Colonic mucosa (tissue), 4 donors: Measurements from ENCODE around the gene RBM17. TPM values are rescaled to one million over a fixed set of nuclear protein-coding genes. Genes with fewer than 3 reads are reported as not detected.
A peak's percentile ranks its signal among the peaks of the same experiment; 100 is the strongest.
"Not testable (repeated sequence)": the region's sequence is repeated elsewhere in the genome, so short reads cannot be mapped to it uniquely, and the experiment has no call there.

ENCODE experiments used
- DNase-seq: peaks from one replicate; pipeline ENCODE4 v3.0.0-alpha.2; 2020
- H3K27ac ChIP-seq: fragments of 200-600 bp; one replicate; pipeline ENCODE4 v1.8.0; 2021
- H3K27me3 ChIP-seq: fragments of 200-600 bp; one replicate; pipeline ENCODE4 v1.8.0; 2021
- H3K36me3 ChIP-seq: fragments of 200-600 bp; one replicate; pipeline ENCODE4 v1.8.0; 2021
- H3K4me1 ChIP-seq: fragments of 200-600 bp; one replicate; pipeline ENCODE4 v1.8.0; 2021; ENCODE audit warnings: mild to moderate bottlenecking
- H3K4me3 ChIP-seq: fragments of 200-600 bp; one replicate; pipeline ENCODE4 v1.8.0; 2021
- H3K9ac ChIP-seq, 2 donors: one replicate each; pipeline ENCODE4 v1.7.0; 2013; ENCODE audit warnings: control low read depth in 2 of 2, low read depth in 2 of 2, low read length in 2 of 2
- H3K9me3 ChIP-seq: fragments of 200-600 bp; one replicate; pipeline ENCODE4 v1.8.0; 2021
- CTCF ChIP-seq: fragments of 200-600 bp; IDR thresholded peaks from one replicate; pipeline ENCODE4 v1.8.0; 2022; ENCODE audit warnings: antibody characterized with exemption, mild to moderate bottlenecking
- intact Hi-C: fragments of 100-400 bp; cut with DNase I; formaldehyde crosslinking; loops from one replicate; pipeline ENCODE4 v1.14.1; 2022
- total RNA-seq, 2 donors: library from RNA; stranded (reverse); fragmentation: NEBNext Ultra II Directional in 1 of 2; extraction: Animal tissue kit (Norgen Biotek cat#: 25700) in 1 of 2; gene quantifications; one replicate each; pipeline ENCODE4 v1.2.1, GENCODE V29; 2021
- donor health status: healthy.
- donor health status: DM: no; HTN: no; CAD: no.
- donor health status: DM: no; HTN: no; CAD: no.

RBM17 gene
- total RNA-seq, 2 donors from 2014 or later = 80.3 to 110 TPM

DNA sequence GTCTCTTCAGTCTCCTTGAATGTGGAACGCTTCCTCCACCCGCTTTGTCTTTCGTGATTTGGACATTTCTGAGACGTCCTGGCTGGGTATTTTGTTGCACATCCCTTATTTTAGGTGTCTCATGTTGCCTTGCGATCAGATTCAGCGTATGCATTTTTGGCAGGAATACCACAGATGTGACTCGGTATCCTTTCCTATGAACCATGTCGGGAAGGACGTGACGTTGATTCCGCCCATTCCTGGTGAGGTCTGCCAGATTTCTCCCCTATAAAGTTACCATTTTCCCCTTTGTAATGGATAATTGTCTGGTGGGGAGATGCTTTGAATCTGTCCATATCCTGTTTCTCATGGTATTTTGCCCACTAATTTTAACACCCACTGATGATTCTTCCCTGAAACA lies 49.6 kb downstream of the RBM17 start:
- H3K9me3 ChIP-seq = no peaks in the 10 kb centered on the region
- H3K27me3 ChIP-seq = no peaks in the 10 kb centered on the region
- H3K9ac ChIP-seq = no peak overlapping the region
- H3K36me3 ChIP-seq = no peaks in the 10 kb centered on the region
- H3K4me3 ChIP-seq = no peak overlapping the region
- H3K27ac ChIP-seq = no peak overlapping the region
- intact Hi-C loops = no loop called here
- no peak for TF ChIP-seq CTCF
- H3K4me1 ChIP-seq = no peaks in the 10 kb centered on the region
- DNase-seq = no peak

GRCh38 chr10:6139470-6139869 lies 50.6 kb downstream of the RBM17 start:
- no peak overlapping the region for H3K4me3 ChIP-seq
- H3K36me3 ChIP-seq = no peaks in the 10 kb centered on the region
- H3K27ac ChIP-seq = no peak overlapping the region
- no peaks in the 10 kb centered on the region for H3K4me1 ChIP-seq
- no peaks in the 10 kb centered on the region for H3K27me3 ChIP-seq
- H3K9me3 ChIP-seq = no peaks in the 10 kb centered on the region
- no peak for TF ChIP-seq CTCF
- H3K9ac ChIP-seq = no peak overlapping the region
- DNase-seq = no peak
- intact Hi-C loops = no loop called here

DNA sequence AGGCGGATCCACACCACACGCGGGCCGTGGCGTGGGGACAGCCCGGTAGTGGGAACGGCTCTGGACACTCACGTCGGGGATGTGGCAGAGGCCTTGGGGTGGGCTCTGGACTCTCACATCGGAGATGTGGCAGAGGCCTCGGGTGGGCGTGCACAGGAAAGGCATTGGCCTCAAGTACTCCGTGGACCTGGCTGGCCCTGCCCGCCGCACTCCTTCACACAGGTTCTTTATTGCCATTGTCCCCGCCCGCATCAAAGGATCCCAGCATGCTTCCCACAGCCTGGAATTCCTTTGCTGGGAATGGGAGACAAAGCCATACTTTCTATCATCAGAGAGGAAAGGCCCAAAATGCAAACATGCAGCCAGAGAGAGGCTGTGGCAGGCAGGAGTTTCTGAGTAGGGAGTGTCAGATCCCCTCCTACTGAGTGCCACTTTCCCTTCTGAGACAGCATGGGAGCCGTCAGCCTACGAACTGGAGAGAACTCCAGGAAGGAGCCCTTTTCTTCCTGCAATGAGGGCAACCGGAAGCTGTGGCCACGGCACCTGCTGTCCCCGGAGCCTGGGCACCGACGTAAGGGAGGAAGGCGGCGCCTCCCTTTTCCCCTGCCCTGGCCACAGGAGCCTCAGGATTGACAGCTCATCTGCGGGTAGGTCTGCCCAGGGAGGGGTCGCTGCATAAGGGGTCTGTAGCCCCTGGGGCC lies 51.5 kb downstream of the RBM17 start:
- intact Hi-C loops = no loop called here
- H3K4me1 ChIP-seq = no peaks in the 10 kb centered on the region
- peak overlapping the region; percentile 8 for H3K27ac ChIP-seq
- no peaks in the 10 kb centered on the region for H3K36me3 ChIP-seq
- H3K27me3 ChIP-seq = no peaks in the 10 kb centered on the region
- H3K9me3 ChIP-seq = no peaks in the 10 kb centered on the region
- H3K9ac ChIP-seq = peak overlapping the region in 1 of 2 donors; percentile 37
- H3K4me3 ChIP-seq = no peak overlapping the region
- peak; percentile 49 for DNase-seq
- no peak for TF ChIP-seq CTCF

GRCh38 chr10:6140965-6141295 lies 52.1 kb downstream of the RBM17 start:
- no peaks in the 10 kb centered on the region for H3K36me3 ChIP-seq
- no peak overlapping the region for H3K4me3 ChIP-seq
- no peaks in the 10 kb centered on the region for H3K27me3 ChIP-seq
- intact Hi-C loops = no loop called here
- H3K9ac ChIP-seq = peak overlapping the region in 1 of 2 donors; percentile 37
- no peaks in the 10 kb centered on the region for H3K4me1 ChIP-seq
- no peak overlapping the region for H3K27ac ChIP-seq
- TF ChIP-seq CTCF = no peak
- DNase-seq = no peak
- no peaks in the 10 kb centered on the region for H3K9me3 ChIP-seq

GRCh38 chr10:6141296-6142151 lies 52.7 kb downstream of the RBM17 start:
- H3K27me3 ChIP-seq = no peaks in the 10 kb centered on the region
- intact Hi-C loops = no loop called here
- DNase-seq = no peak

DNA sequence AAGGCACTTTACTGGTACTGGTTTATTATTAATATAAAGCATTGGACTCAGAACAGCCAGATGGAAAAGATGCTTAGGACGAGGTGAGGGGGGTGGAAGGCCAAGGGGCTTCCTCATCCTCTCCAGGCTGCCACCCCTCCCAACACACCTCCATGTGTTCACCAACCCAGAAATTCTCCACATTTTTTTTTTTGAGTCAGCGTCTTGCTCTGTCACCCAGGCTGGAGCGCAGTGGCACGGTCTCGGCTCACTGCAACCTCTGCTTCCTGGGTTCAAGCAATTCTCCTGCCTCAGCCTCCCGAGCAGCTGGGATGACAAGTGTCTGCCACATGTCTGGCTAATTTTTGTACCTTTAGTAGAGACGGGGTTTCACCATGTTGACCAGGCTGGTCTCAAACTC lies 53.4 kb downstream of the RBM17 start:
- DNase-seq, H3K9ac ChIP-seq, H3K4me3 ChIP-seq, intact Hi-C loops, H3K27me3 ChIP-seq, H3K27ac ChIP-seq, H3K9me3 ChIP-seq, H3K4me1 ChIP-seq, H3K36me3 ChIP-seq: not testable (repeated sequence)

More at GRCh38 chr10:6141296-6142151, 52.7 kb downstream of the RBM17 start:
- Histone ChIP-seq H3K9ac (no peak overlapping the region), H3K4me1 (no peaks in the 10 kb centered on the region), H3K9me3 (no peaks in the 10 kb centered on the region), H3K27ac (no peak overlapping the region), H3K36me3 (no peaks in the 10 kb centered on the region), H3K4me3 (no peak overlapping the region)
- no peak for TF ChIP-seq CTCF
